ENCODE measurements around the gene TMEM245.

GRCh38 chr9:109150925-109151545, 31.3 kb upstream of the TMEM245 start:
- TF ChIP-seq CTCF (IDR thresholded peaks at IDR 0.05) (no peak), REST (IDR thresholded peaks at IDR 0.05; ENCODE audit: insufficient read depth in 1 of 2, low read depth in 2 of 2, low read length in 1 of 2) (no peak), POLR2AphosphoS5 (IDR thresholded peaks at IDR 0.05; ENCODE audit: low read depth, low read length) (no peak), SIN3A (IDR thresholded peaks at IDR 0.05; ENCODE audit: borderline replicate concordance, insufficient read depth, low read depth, low read length) (no peak)

All from Panc1 (cell line).